H1 (cell line): ENCODE measurements around the gene STX7. TPM values are rescaled to one million over a fixed set of nuclear protein-coding genes. Genes with fewer than 3 reads are reported as not detected.

Source experiments
- CTCF ChIA-PET: fragments of 300-600 bp; sonication (Branson Sonifier 250); formaldehyde crosslinking; loops from one replicate; lab custom pipeline; 2021; ENCODE audit not compliant: partially characterized antibody; lab: Charles Lee
- POLR2A ChIA-PET: fragments of 300-600 bp; sonication (Branson Sonifier 250); formaldehyde crosslinking; loops from one replicate; lab custom pipeline; 2021; ENCODE audit warnings: inconsistent platforms; ENCODE audit not compliant: partially characterized antibody; lab: Charles Lee
- DNase-seq, 2 experiments: peaks; one replicate each; pipeline versions ENCODE4 v3.0.0 to v3.0.0-alpha.2; 2010 to 2022; ENCODE audit warnings: low spot score in 2 of 2, low read depth in 1 of 2, mixed read lengths in 1 of 2
- FAIRE-seq: peaks from 2 replicates; lab custom pipeline; 2011; peaks lifted over from hg19 to GRCh38; lab: Jason Lieb, UNC
- H2AFZ ChIP-seq: 2 replicates; pipeline ENCODE4 v1.8.1; 2012; ENCODE audit warnings: low read length, inconsistent platforms
- H2AK5ac ChIP-seq: 2 replicates; pipeline ENCODE4 v1.6.1; 2013; ENCODE audit warnings: low read depth, low read length
- H2BK120ac ChIP-seq: replicated peaks from 2 replicates; pipeline ENCODE3; 2013; ENCODE audit warnings: low read depth, low read length, inconsistent platforms
- H2BK12ac ChIP-seq: 2 replicates; pipeline ENCODE4 v1.6.1; 2013; ENCODE audit warnings: low read depth, low read length
- H2BK15ac ChIP-seq: 2 replicates; pipeline ENCODE4 v1.6.1; 2013; ENCODE audit warnings: low read length
- H2BK20ac ChIP-seq: 2 replicates; pipeline ENCODE4 v1.6.1; 2013; ENCODE audit warnings: low read length
- H2BK5ac ChIP-seq: 2 replicates; pipeline ENCODE4 v1.6.1; 2013; ENCODE audit warnings: low read depth, low read length
- H3K14ac ChIP-seq: 2 replicates; pipeline ENCODE4 v1.6.1; 2013; ENCODE audit warnings: inconsistent platforms; ENCODE audit not compliant: insufficient read length
- H3K18ac ChIP-seq: 2 replicates; pipeline ENCODE4 v1.6.1; 2013; ENCODE audit warnings: low read length; ENCODE audit errors: extremely low read depth
- H3K23ac ChIP-seq: 2 replicates; pipeline ENCODE4 v1.6.1; 2013; ENCODE audit warnings: inconsistent platforms; ENCODE audit not compliant: insufficient read length
- H3K23me2 ChIP-seq: 2 replicates; pipeline ENCODE4 v1.6.1; 2013; ENCODE audit warnings: low read depth, low read length
- H3K27ac ChIP-seq: 2 replicates; pipeline ENCODE4 v1.6.1; 2011; ENCODE audit warnings: low read depth, low read length, inconsistent platforms
- H3K27me3 ChIP-seq, 4 experiments: replicated peaks in 1 of 4; 1 replicate in 1 of 4; 2 replicates in 3 of 4; pipeline versions ENCODE4 v1.6.1 to v1.8.1; 2011 to 2013; ENCODE audit warnings: low read length in 3 of 4, mild to moderate bottlenecking in 3 of 4, inconsistent platforms in 2 of 4, mixed read lengths in 2 of 4, moderate library complexity in 1 of 4; ENCODE audit not compliant: control insufficient read depth in 3 of 4, insufficient read depth in 3 of 4; ENCODE audit errors: extremely low read depth in 1 of 4
- H3K36me3 ChIP-seq, 4 experiments: 2 replicates each; pipeline versions ENCODE4 v1.6.1 to v1.8.1; 2011 to 2013; ENCODE audit warnings: mild to moderate bottlenecking in 4 of 4, low read length in 3 of 4, moderate library complexity in 2 of 4, control low read depth in 1 of 4, inconsistent platforms in 1 of 4; ENCODE audit not compliant: insufficient read depth in 4 of 4, control insufficient read depth in 2 of 4
- H3K4ac ChIP-seq: replicated peaks from 2 replicates; pipeline ENCODE3; 2013; ENCODE audit warnings: low read length, low read depth, mixed read lengths, inconsistent platforms; ENCODE audit not compliant: insufficient read length
- H3K4me1 ChIP-seq, 4 experiments: replicated peaks in 1 of 4; 1 replicate in 1 of 4; 2 replicates in 3 of 4; pipeline versions ENCODE4 v1.6.1 to v1.8.1; 2011 to 2013; ENCODE audit warnings: low read length in 3 of 4, inconsistent platforms in 2 of 4, mixed read lengths in 1 of 4; ENCODE audit not compliant: insufficient read depth in 4 of 4, control insufficient read depth in 3 of 4
- H3K4me2 ChIP-seq, 2 experiments: 2 replicates each; pipeline versions ENCODE4 v1.6.1 to v1.8.1; 2011 to 2013; ENCODE audit warnings: low read depth in 2 of 2, low read length in 2 of 2, control low read depth in 1 of 2, inconsistent platforms in 1 of 2, mild to moderate bottlenecking in 1 of 2; ENCODE audit not compliant: insufficient read depth in 1 of 2
- H3K4me3 ChIP-seq, 4 experiments: fragments of 200-600, 300-600 bp in 1 of 4; sonication (generic), shearing (Covaris generic), sonication (Bioruptor Twin) in 1 of 4; 2 replicates each; pipeline versions ENCODE4 v1.5.1 to v1.8.1; 2011 to 2016; ENCODE audit warnings: low read length in 4 of 4, low read depth in 3 of 4, control low read depth in 2 of 4, inconsistent platforms in 2 of 4, mild to moderate bottlenecking in 2 of 4, mixed read lengths in 1 of 4, moderate library complexity in 1 of 4; ENCODE audit not compliant: insufficient read depth in 2 of 4; ENCODE audit errors: extremely low read depth in 1 of 4
- H3K56ac ChIP-seq: replicated peaks from 2 replicates; pipeline ENCODE3; 2013; ENCODE audit warnings: low read depth, mild to moderate bottlenecking, mixed read lengths, low read length, inconsistent platforms; ENCODE audit not compliant: insufficient read length
- H3K79me1 ChIP-seq: 2 replicates; pipeline ENCODE4 v1.6.1; 2013; ENCODE audit warnings: low read depth, low read length, control low read depth
- H3K79me2 ChIP-seq, 2 experiments: 2 replicates each; pipeline versions ENCODE4 v1.6.1 to v1.8.1; 2012 to 2013; ENCODE audit warnings: low read length in 2 of 2, mild to moderate bottlenecking in 2 of 2, inconsistent platforms in 1 of 2; ENCODE audit not compliant: insufficient read depth in 2 of 2, control insufficient read depth in 1 of 2
- H3K9ac ChIP-seq, 4 experiments: replicated peaks in 1 of 4; 1 replicate in 1 of 4; 2 replicates in 3 of 4; pipeline versions ENCODE4 v1.6.1 to v1.8.1; 2011 to 2013; ENCODE audit warnings: low read depth in 3 of 4, low read length in 3 of 4, control low read depth in 2 of 4, mild to moderate bottlenecking in 2 of 4, moderate library complexity in 2 of 4, inconsistent platforms in 1 of 4; ENCODE audit errors: extremely low read depth in 1 of 4
- H3K9me3 ChIP-seq, 2 experiments: 2 replicates each; pipeline versions ENCODE4 v1.6.1 to v1.8.1; 2012 to 2013; ENCODE audit warnings: mild to moderate bottlenecking in 2 of 2, moderate library complexity in 2 of 2, control low read depth in 1 of 2, inconsistent platforms in 1 of 2, low read depth in 1 of 2, low read length in 1 of 2, mixed read lengths in 1 of 2; ENCODE audit not compliant: insufficient read depth in 2 of 2
- H4K20me1 ChIP-seq, 2 experiments: replicated peaks in 1 of 2; 2 replicates each; pipeline versions ENCODE3 to v1.8.1; 2011 to 2013; ENCODE audit warnings: inconsistent platforms in 2 of 2, low read length in 2 of 2, mild to moderate bottlenecking in 1 of 2; ENCODE audit not compliant: insufficient read depth in 2 of 2, control insufficient read depth in 1 of 2
- H4K5ac ChIP-seq: 2 replicates; pipeline ENCODE4 v1.6.1; 2013; ENCODE audit warnings: low read length, low read depth, mixed read lengths, inconsistent platforms; ENCODE audit not compliant: insufficient read length
- H4K8ac ChIP-seq: 2 replicates; pipeline ENCODE4 v1.8.0; 2013; ENCODE audit warnings: mild to moderate bottlenecking, moderate library complexity, low read length, inconsistent platforms; ENCODE audit not compliant: insufficient read depth; ENCODE audit errors: extremely low read depth
- H4K91ac ChIP-seq: replicated peaks from 2 replicates; pipeline ENCODE3; 2013; ENCODE audit warnings: low read length, mixed read lengths, inconsistent platforms; ENCODE audit not compliant: insufficient read length
- CHD1 ChIP-seq: IDR thresholded peaks from 2 replicates; pipeline ENCODE4 v1.6.1; 2012; ENCODE audit warnings: low read depth, low read length, improper control_type of control experiment
- CREB1 ChIP-seq: IDR thresholded peaks from 2 replicates; pipeline ENCODE4 v1.6.1; 2012; ENCODE audit warnings: inconsistent platforms
- EGR1 ChIP-seq: IDR thresholded peaks from 2 replicates; pipeline ENCODE4 v1.6.1; 2011; ENCODE audit warnings: low read depth, low read length, borderline replicate concordance
- JUN ChIP-seq: IDR thresholded peaks from 2 replicates; pipeline ENCODE4 v1.6.1; 2011; ENCODE audit warnings: low read depth, mild to moderate bottlenecking, improper control_type of control experiment, low read length
- NANOG ChIP-seq: IDR thresholded peaks from 2 replicates; pipeline ENCODE4 v1.6.1; 2011; ENCODE audit warnings: low read length, low read depth, mild to moderate bottlenecking, inconsistent platforms; ENCODE audit not compliant: insufficient read depth, poor library complexity, severe bottlenecking
- PHF8 ChIP-seq: fragments of 200-600 bp; sonication (generic); conservative IDR thresholded peaks from 2 replicates; pipeline ENCODE4 v1.7.1; 2012; ENCODE audit warnings: low read depth, mild to moderate bottlenecking, inconsistent platforms, low read length, moderate library complexity
- RFX5 ChIP-seq: IDR thresholded peaks from 2 replicates; pipeline ENCODE4 v1.6.1; 2011; ENCODE audit warnings: low read depth, low read length, improper control_type of control experiment, borderline replicate concordance
- RXRA ChIP-seq: IDR thresholded peaks from 2 replicates; pipeline ENCODE4 v1.6.1; 2011; ENCODE audit warnings: low read depth, mild to moderate bottlenecking, low read length, moderate library complexity; ENCODE audit not compliant: insufficient read depth
- SRF ChIP-seq: IDR thresholded peaks from 2 replicates; pipeline ENCODE4 v1.6.1; 2011; ENCODE audit warnings: mild to moderate bottlenecking, low read depth, low read length, moderate library complexity
- SUZ12 ChIP-seq: fragments of 200-600 bp; sonication (generic); IDR thresholded peaks from 2 replicates; pipeline ENCODE4 v1.6.1; 2012; ENCODE audit warnings: mild to moderate bottlenecking, inconsistent platforms, low read length, moderate library complexity, mixed read lengths
- polyA plus RNA-seq, 7 experiments: library from polyadenylated mRNA; depleted of rRNA in 3 of 7; stranded (reverse) in 5 of 7; unstranded in 2 of 7; fragments of >200 nt in 5 of 7; fragments of 200-250 nt in 2 of 7; gene quantifications; 1 replicate in 5 of 7; 2 replicates in 1 of 7; 4 replicates in 1 of 7; pipeline versions ENCODE4 v1.2.1 to v1.2.3, GENCODE V29; 2011 to 2013; ENCODE audit warnings: missing spikeins in 2 of 7, mixed read lengths in 2 of 7
- total RNA-seq: library from RNA; stranded (reverse); fragmentation: NEBNext Ultra II Directional; extraction: Animal tissue kit (Norgen Biotek cat#: 25700); gene quantifications from 2 replicates; pipeline ENCODE4 v1.2.1, GENCODE V29; 2021
- TF ChIP-seq, protein P1 (sequence below): IDR thresholded peaks from 2 replicates; pipeline ENCODE4 v1.6.1; 2011; ENCODE audit warnings: low read length, improper control_type of control experiment
- TF ChIP-seq, protein P2 (sequence below), 3 experiments: IDR thresholded peaks; 1 replicate in 2 of 3; 2 replicates in 1 of 3; pipeline versions ENCODE4 v1.5.1 to v1.6.1; 2011; ENCODE audit warnings: low read length in 3 of 3, mild to moderate bottlenecking in 3 of 3, inconsistent platforms in 2 of 3, low read depth in 1 of 3, moderate library complexity in 1 of 3; ENCODE audit not compliant: insufficient read depth in 1 of 3; ENCODE audit errors: control extremely low read depth in 1 of 3

The STX7 gene
- total and polyA plus RNA-seq, 2 of the 8 experiments (the other 6 are each of a cell fraction or from before 2014, with no cell fraction given), result 5.7 to 27.9 TPM

DNA sequence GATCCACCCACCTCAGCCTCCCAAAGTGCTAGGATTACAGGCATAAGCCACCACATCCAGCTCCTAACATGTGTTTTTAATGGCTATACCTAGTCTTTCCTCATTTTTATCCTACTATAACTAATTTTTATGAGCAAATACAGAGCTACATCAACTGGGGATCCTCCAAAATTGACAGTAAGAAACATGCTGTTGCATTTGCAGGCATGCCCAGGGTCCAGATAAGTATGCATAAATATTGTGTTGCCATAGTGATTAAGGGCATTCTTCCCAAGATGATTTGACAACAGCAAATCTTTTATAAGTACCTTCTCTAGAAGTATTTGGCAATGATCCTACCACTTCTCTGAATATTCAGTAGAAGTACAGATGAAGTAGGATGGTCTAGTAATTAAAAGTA lies 69.7 kb downstream of the STX7 start:
- H3K4me3 ChIP-seq, result no peak overlapping the region
- no peaks in the 10 kb centered on the region for H3K79me2 ChIP-seq
- H2BK120ac ChIP-seq, result no peak overlapping the region
- H3K36me3 ChIP-seq, result no peaks in the 10 kb centered on the region
- no peak overlapping the region for H3K27ac ChIP-seq
- no peak overlapping the region for H2BK5ac ChIP-seq
- H3K18ac ChIP-seq, result no peak overlapping the region
- H2BK15ac ChIP-seq, result no peak overlapping the region
- no peak overlapping the region for H4K5ac ChIP-seq
- H3K9ac ChIP-seq, result no peak overlapping the region
- no peak overlapping the region for H3K23ac ChIP-seq
- no peaks in the 10 kb centered on the region for H4K20me1 ChIP-seq
- DNase-seq (no peak), FAIRE-seq (no peak)
- H2BK20ac ChIP-seq, result no peak overlapping the region
- H4K8ac ChIP-seq, result no peak overlapping the region
- POLR2A ChIA-PET, result no interaction called here
- H2AFZ ChIP-seq, result no peak overlapping the region
- H2BK12ac ChIP-seq, result no peak overlapping the region
- H3K9me3 ChIP-seq, result peaks cover 0 to 11% of the 10 kb centered on the region in 2 experiments; a peak in 3 of 4 replicates
- CTCF ChIA-PET, result no interaction called here
- H3K4me1 ChIP-seq, result peaks cover 0 to 3% (median 0%) of the 10 kb centered on the region in 4 experiments; a peak in 2 of 7 replicates
- no peak overlapping the region for H4K91ac ChIP-seq
- no peak overlapping the region for H3K4me2 ChIP-seq
- no peaks in the 10 kb centered on the region for H3K23me2 ChIP-seq
- no peak overlapping the region for H3K4ac ChIP-seq
- H3K27me3 ChIP-seq, result no peaks in the 10 kb centered on the region; a peak in 1 of 7 replicates
- H2AK5ac ChIP-seq, result no peak overlapping the region
- no peaks in the 10 kb centered on the region for H3K79me1 ChIP-seq
- H3K56ac ChIP-seq, result no peak overlapping the region
- no peak overlapping the region for H3K14ac ChIP-seq
- TF ChIP-seq NANOG (no peak), PHF8 (no peak), CHD1 (no peak), SUZ12 (no peak), RXRA (no peak), CREB1 (no peak), JUN (no peak), SRF (no peak), RFX5 (no peak), EGR1 (no peak)
- TF ChIP-seq, protein P1, sequence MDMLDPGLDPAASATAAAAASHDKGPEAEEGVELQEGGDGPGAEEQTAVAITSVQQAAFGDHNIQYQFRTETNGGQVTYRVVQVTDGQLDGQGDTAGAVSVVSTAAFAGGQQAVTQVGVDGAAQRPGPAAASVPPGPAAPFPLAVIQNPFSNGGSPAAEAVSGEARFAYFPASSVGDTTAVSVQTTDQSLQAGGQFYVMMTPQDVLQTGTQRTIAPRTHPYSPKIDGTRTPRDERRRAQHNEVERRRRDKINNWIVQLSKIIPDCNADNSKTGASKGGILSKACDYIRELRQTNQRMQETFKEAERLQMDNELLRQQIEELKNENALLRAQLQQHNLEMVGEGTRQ, result no peak
- TF ChIP-seq, protein P2, sequence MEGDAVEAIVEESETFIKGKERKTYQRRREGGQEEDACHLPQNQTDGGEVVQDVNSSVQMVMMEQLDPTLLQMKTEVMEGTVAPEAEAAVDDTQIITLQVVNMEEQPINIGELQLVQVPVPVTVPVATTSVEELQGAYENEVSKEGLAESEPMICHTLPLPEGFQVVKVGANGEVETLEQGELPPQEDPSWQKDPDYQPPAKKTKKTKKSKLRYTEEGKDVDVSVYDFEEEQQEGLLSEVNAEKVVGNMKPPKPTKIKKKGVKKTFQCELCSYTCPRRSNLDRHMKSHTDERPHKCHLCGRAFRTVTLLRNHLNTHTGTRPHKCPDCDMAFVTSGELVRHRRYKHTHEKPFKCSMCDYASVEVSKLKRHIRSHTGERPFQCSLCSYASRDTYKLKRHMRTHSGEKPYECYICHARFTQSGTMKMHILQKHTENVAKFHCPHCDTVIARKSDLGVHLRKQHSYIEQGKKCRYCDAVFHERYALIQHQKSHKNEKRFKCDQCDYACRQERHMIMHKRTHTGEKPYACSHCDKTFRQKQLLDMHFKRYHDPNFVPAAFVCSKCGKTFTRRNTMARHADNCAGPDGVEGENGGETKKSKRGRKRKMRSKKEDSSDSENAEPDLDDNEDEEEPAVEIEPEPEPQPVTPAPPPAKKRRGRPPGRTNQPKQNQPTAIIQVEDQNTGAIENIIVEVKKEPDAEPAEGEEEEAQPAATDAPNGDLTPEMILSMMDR (IDR thresholded peaks at IDR 0.05; ENCODE audit: control extremely low read depth in 1 of 3, insufficient read depth in 1 of 3, low read depth in 1 of 3, low read length in 3 of 3), result no peak
